ENCODE data around the gene NDFIP2.

The NDFIP2 gene

GRCh38 chr13:79533781-79534400 is 52.9 kb downstream of the NDFIP2 start:
- Histone ChIP-seq H4K12ac (ENCODE audit: low read depth, low read length) (no peak overlapping the region), H2BK5ac (ENCODE audit: low read depth, low read length, poor library complexity) (no peak overlapping the region), H2AFZ (ENCODE audit: insufficient read depth, low read length, poor library complexity) (no peak overlapping the region), H3K14ac (ENCODE audit: low read length) (no peak overlapping the region), H3K4me2 (ENCODE audit: low read length) (no peak overlapping the region), H3K4me3 (ENCODE audit: low read depth, low read length) (no peak overlapping the region), H3K9ac (ENCODE audit: low read length) (no peak overlapping the region), H4K8ac (ENCODE audit: low read depth, low read length) (no peak overlapping the region), H2BK12ac (ENCODE audit: low read length) (no peak overlapping the region), H2AK5ac (ENCODE audit: low read length) (no peak overlapping the region), H3K27me3 (ENCODE audit: insufficient read depth, low read length) (no peaks in the 10 kb centered on the region), H3K79me1 (ENCODE audit: low read length) (no peaks in the 10 kb centered on the region), H3K9me3 (ENCODE audit: insufficient read depth, low read depth, low read length) (no peaks in the 10 kb centered on the region), H3K79me2 (ENCODE audit: control insufficient read depth, insufficient read depth, low read length, poor library complexity) (no peaks in the 10 kb centered on the region), H3K36me3 (ENCODE audit: control insufficient read depth in 1 of 2, insufficient read depth in 2 of 2, low read length in 2 of 2) (peaks cover 6 to 7% of the 10 kb centered on the region in 2 experiments), H4K91ac (ENCODE audit: low read depth, low read length) (no peak overlapping the region), H3K23ac (ENCODE audit: low read length) (no peak overlapping the region), H3K4ac (ENCODE audit: low read depth, low read length) (no peak overlapping the region), H3K18ac (ENCODE audit: low read length) (no peak overlapping the region), H3K27ac (ENCODE audit: low read depth, low read length) (no peak overlapping the region), H2BK120ac (ENCODE audit: insufficient read depth, low read length, poor library complexity) (no peak overlapping the region), H3K4me1 (ENCODE audit: control insufficient read depth in 1 of 2, insufficient read depth in 2 of 2, low read length in 2 of 2) (no peaks in the 10 kb centered on the region)
- no CpG with 5 or more reads among the region's 6 CpGs for WGBS (ENCODE audit: extremely low coverage, insufficient coverage, insufficient read length)
- no peak for DNase-seq

GRCh38 chr13:79534596-79534995 is 53.6 kb downstream of the NDFIP2 start:
- Histone ChIP-seq H3K4me2 (ENCODE audit: low read length) (no peak overlapping the region), H3K18ac (ENCODE audit: low read length) (no peak overlapping the region)

GRCh38 chr13:79538757-79539156 is 57.8 kb downstream of the NDFIP2 start:
- no CpG with 5 or more reads among the region's 5 CpGs for WGBS (ENCODE audit: extremely low coverage, insufficient coverage, insufficient read length)
- Histone ChIP-seq H3K18ac (ENCODE audit: low read length) (no peak overlapping the region), H3K27me3 (ENCODE audit: insufficient read depth, low read length) (no peaks in the 10 kb centered on the region), H3K79me1 (ENCODE audit: low read length) (no peaks in the 10 kb centered on the region), H2AFZ (ENCODE audit: insufficient read depth, low read length, poor library complexity) (no peak overlapping the region), H2BK120ac (ENCODE audit: insufficient read depth, low read length, poor library complexity) (no peak overlapping the region), H2BK5ac (ENCODE audit: low read depth, low read length, poor library complexity) (no peak overlapping the region), H3K14ac (ENCODE audit: low read length) (no peak overlapping the region), H2BK12ac (ENCODE audit: low read length) (no peak overlapping the region), H4K12ac (ENCODE audit: low read depth, low read length) (no peak overlapping the region), H3K4me2 (ENCODE audit: low read length) (no peak overlapping the region), H3K4me3 (ENCODE audit: low read depth, low read length) (no peak overlapping the region), H3K23ac (ENCODE audit: low read length) (no peak overlapping the region), H4K91ac (ENCODE audit: low read depth, low read length) (no peak overlapping the region), H2AK5ac (ENCODE audit: low read length) (no peak overlapping the region), H3K4me1 (ENCODE audit: control insufficient read depth in 1 of 2, insufficient read depth in 2 of 2, low read length in 2 of 2) (no peaks in the 10 kb centered on the region), H3K9me3 (ENCODE audit: insufficient read depth, low read depth, low read length) (no peaks in the 10 kb centered on the region), H3K9ac (ENCODE audit: low read length) (no peak overlapping the region), H4K8ac (ENCODE audit: low read depth, low read length) (no peak overlapping the region), H3K79me2 (ENCODE audit: control insufficient read depth, insufficient read depth, low read length, poor library complexity) (no peaks in the 10 kb centered on the region), H3K4ac (ENCODE audit: low read depth, low read length) (no peak overlapping the region), H3K36me3 (ENCODE audit: control insufficient read depth in 1 of 2, insufficient read depth in 2 of 2, low read length in 2 of 2) (peaks cover 4 to 6% of the 10 kb centered on the region in 2 experiments), H3K27ac (ENCODE audit: low read depth, low read length) (no peak overlapping the region)
- DNase-seq: no peak

More at GRCh38 chr13:79534596-79534995, 53.6 kb downstream of the NDFIP2 start:
- DNase-seq: no peak
- Histone ChIP-seq H3K27ac (ENCODE audit: low read depth, low read length) (no peak overlapping the region), H3K4ac (ENCODE audit: low read depth, low read length) (no peak overlapping the region), H3K79me1 (ENCODE audit: low read length) (no peaks in the 10 kb centered on the region), H2BK5ac (ENCODE audit: low read depth, low read length, poor library complexity) (no peak overlapping the region), H2BK120ac (ENCODE audit: insufficient read depth, low read length, poor library complexity) (no peak overlapping the region), H3K4me3 (ENCODE audit: low read depth, low read length) (no peak overlapping the region), H3K9ac (ENCODE audit: low read length) (no peak overlapping the region), H2BK12ac (ENCODE audit: low read length) (no peak overlapping the region), H2AK5ac (ENCODE audit: low read length) (no peak overlapping the region), H2AFZ (ENCODE audit: insufficient read depth, low read length, poor library complexity) (no peak overlapping the region), H3K23ac (ENCODE audit: low read length) (no peak overlapping the region), H3K9me3 (ENCODE audit: insufficient read depth, low read depth, low read length) (no peaks in the 10 kb centered on the region), H3K14ac (ENCODE audit: low read length) (no peak overlapping the region), H3K36me3 (ENCODE audit: control insufficient read depth in 1 of 2, insufficient read depth in 2 of 2, low read length in 2 of 2) (peaks cover 6 to 7% of the 10 kb centered on the region in 2 experiments), H4K91ac (ENCODE audit: low read depth, low read length) (no peak overlapping the region), H3K27me3 (ENCODE audit: insufficient read depth, low read length) (no peaks in the 10 kb centered on the region), H4K12ac (ENCODE audit: low read depth, low read length) (no peak overlapping the region), H4K8ac (ENCODE audit: low read depth, low read length) (no peak overlapping the region), H3K4me1 (ENCODE audit: control insufficient read depth in 1 of 2, insufficient read depth in 2 of 2, low read length in 2 of 2) (no peaks in the 10 kb centered on the region), H3K79me2 (ENCODE audit: control insufficient read depth, insufficient read depth, low read length, poor library complexity) (no peaks in the 10 kb centered on the region)
- no CpG with 5 or more reads among the region's 4 CpGs for WGBS (ENCODE audit: extremely low coverage, insufficient coverage, insufficient read length)

- Histone ChIP-seq H3K18ac (ENCODE audit: low read length) (no peak overlapping the region), H2BK120ac (ENCODE audit: insufficient read depth, low read length, poor library complexity) (no peak overlapping the region), H3K27me3 (ENCODE audit: insufficient read depth, low read length) (no peaks in the 10 kb centered on the region), H4K8ac (ENCODE audit: low read depth, low read length) (no peak overlapping the region), H4K91ac (ENCODE audit: low read depth, low read length) (no peak overlapping the region), H3K79me2 (ENCODE audit: control insufficient read depth, insufficient read depth, low read length, poor library complexity) (no peaks in the 10 kb centered on the region), H2AK5ac (ENCODE audit: low read length) (no peak overlapping the region), H3K14ac (ENCODE audit: low read length) (no peak overlapping the region), H3K27ac (ENCODE audit: low read depth, low read length) (no peak overlapping the region), H3K9me3 (ENCODE audit: insufficient read depth, low read depth, low read length) (no peaks in the 10 kb centered on the region), H2BK5ac (ENCODE audit: low read depth, low read length, poor library complexity) (no peak overlapping the region), H3K36me3 (ENCODE audit: control insufficient read depth in 1 of 2, insufficient read depth in 2 of 2, low read length in 2 of 2) (peaks cover 4 to 6% of the 10 kb centered on the region in 2 experiments), H3K9ac (ENCODE audit: low read length) (no peak overlapping the region), H3K4ac (ENCODE audit: low read depth, low read length) (no peak overlapping the region), H3K4me2 (ENCODE audit: low read length) (no peak overlapping the region), H3K4me3 (ENCODE audit: low read depth, low read length) (no peak overlapping the region), H3K23ac (ENCODE audit: low read length) (no peak overlapping the region), H3K4me1 (ENCODE audit: control insufficient read depth in 1 of 2, insufficient read depth in 2 of 2, low read length in 2 of 2) (no peaks in the 10 kb centered on the region), H2BK12ac (ENCODE audit: low read length) (no peak overlapping the region), H4K12ac (ENCODE audit: low read depth, low read length) (no peak overlapping the region), H3K79me1 (ENCODE audit: low read length) (no peaks in the 10 kb centered on the region), H2AFZ (ENCODE audit: insufficient read depth, low read length, poor library complexity) (no peak overlapping the region)
- no peak for DNase-seq
- WGBS (ENCODE audit: extremely low coverage, insufficient coverage, insufficient read length): no CpG with 5 or more reads among the region's 4 CpGs
Measured at GRCh38 chr13:79540504-79540903, 59.5 kb downstream of the NDFIP2 start.
